Subcutaneous adipose tissue (tissue), 4 donors: ENCODE measurements around the gene COMMD10. TPM values are rescaled to one million over a fixed set of nuclear protein-coding genes. Genes with fewer than 3 reads are reported as not detected.

Experiments used
- CTCF ChIP-seq: fragments of 450-650 bp; IDR thresholded peaks from one replicate; pipeline ENCODE4 v1.5.1; 2016; ENCODE audit warnings: low read depth, mild to moderate bottlenecking, control low read depth, antibody characterized with exemption, moderate library complexity
- small RNA-seq: library from RNA; depleted of rRNA; stranded (forward); fragments of <200 nt; gene quantifications from one replicate; pipeline ENCODE3, GENCODE V24; 2016
- total RNA-seq, 4 donors: library from RNA; depleted of rRNA; stranded (reverse); fragments of >200 nt; gene quantifications; one replicate each; pipeline ENCODE4 v1.1.0, GENCODE V29; 2016

The COMMD10 gene
- total RNA-seq, 4 donors from 2014 or later, result 25.2 to 58.2 (median 38.8) TPM

- no peak for TF ChIP-seq CTCF
These were observed 233.4 kb downstream of the COMMD10 start for GRCh38 chr5:116318091-116318854.

- TF ChIP-seq CTCF, result no peak
These were observed 235.7 kb downstream of the COMMD10 start for GRCh38 chr5:116320486-116320885.

GRCh38 chr5:116329503-116329902 is 244.7 kb downstream of the COMMD10 start:
- no peak for TF ChIP-seq CTCF

- TF ChIP-seq CTCF, result no peak
These were observed 256.0 kb downstream of the COMMD10 start for GRCh38 chr5:116340799-116341198.

Small RNA genes lying within 50 kb of the gene (small RNA-seq; reads per million reads assigned to genes)
- gene HMGN2P27, result not detected
- gene RNU6-644P, result not detected

Other genes with a start within 250 kb of the COMMD10 start
- gene ATG12, start 243.5 kb upstream of the COMMD10 start, total RNA-seq, result 10 to 100 TPM; 54.1 to 89.5 (median 78.2) TPM
- 100 to 1,000 TPM in 2 of 4 donors, 10 to 100 TPM in 2; 69.5 to 175 (median 109) TPM for gene AP3S1, start 243.1 kb upstream of the COMMD10 start, total RNA-seq
- gene LVRN, start 122.5 kb upstream of the COMMD10 start, total RNA-seq, result 100 to 1,000 TPM in 2 of 4 donors, 10 to 100 TPM in 2; 37.2 to 135 (median 96.4) TPM
- gene ARL14EPL, start 52.6 kb upstream of the COMMD10 start, total RNA-seq, result not detected